Dermis blood vessel endothelial cell (primary cell): ENCODE results near the gene E2F6. TPM values are rescaled to one million over a fixed set of nuclear protein-coding genes. Genes with fewer than 3 reads are reported as not detected.

Experiments
- DNase-seq: peaks from one replicate; pipeline ENCODE4 v3.0.0; 2010
- total RNA-seq: library from RNA; depleted of rRNA; stranded (reverse); fragments of >200 nt; gene quantifications from 2 replicates; pipeline ENCODE4 v1.2.3, GENCODE V29; 2014

The E2F6 gene, protein sequence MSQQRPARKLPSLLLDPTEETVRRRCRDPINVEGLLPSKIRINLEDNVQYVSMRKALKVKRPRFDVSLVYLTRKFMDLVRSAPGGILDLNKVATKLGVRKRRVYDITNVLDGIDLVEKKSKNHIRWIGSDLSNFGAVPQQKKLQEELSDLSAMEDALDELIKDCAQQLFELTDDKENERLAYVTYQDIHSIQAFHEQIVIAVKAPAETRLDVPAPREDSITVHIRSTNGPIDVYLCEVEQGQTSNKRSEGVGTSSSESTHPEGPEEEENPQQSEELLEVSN
- total RNA-seq, result 13.9 and 14.8 TPM in 2 replicates

DNA sequence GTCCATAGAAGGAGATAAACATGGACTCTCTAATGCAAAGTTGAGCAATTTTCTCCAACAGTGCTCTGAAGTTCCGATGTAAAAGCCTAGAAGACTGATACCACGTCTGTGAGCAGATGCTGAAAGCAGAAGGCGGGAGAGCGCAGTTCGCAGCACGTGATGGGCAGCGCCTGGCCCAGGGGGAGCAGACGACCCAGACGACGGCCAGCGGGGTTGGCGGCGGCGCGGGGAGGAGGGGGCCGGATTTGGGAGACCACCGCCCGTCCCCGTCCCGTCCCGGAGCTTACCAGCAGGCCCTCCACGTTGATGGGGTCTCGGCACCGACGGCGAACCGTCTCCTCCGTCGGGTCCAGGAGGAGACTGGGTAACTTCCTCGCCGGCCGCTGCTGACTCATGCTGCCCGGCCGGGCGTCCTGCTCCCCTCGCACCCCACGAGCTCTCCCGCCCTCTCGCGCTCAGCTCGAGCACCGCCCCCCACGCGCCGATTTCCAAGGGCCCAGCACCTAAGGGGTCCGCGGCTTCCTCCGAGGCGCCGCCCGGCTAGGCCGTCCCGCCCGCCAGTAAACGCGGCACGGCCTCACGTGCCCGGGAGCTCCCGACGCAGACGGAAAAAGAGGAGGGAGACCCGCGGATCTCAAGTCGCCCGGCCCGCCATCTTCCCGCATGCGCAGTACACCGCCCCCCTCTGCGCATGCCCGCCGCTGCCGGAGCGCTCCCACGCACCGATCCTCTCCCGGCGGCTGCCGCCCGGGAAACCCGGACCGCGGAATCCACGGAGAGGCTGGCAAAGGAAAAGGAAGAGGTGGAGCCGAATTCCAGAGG, at the start of gene E2F6:
E2F6 (minus strand) TSS at position 677 of the 822 bp plus-strand sequence; CDS start at position 395, 282 bp downstream.
- DNase-seq, result peak; percentile 95

DNA sequence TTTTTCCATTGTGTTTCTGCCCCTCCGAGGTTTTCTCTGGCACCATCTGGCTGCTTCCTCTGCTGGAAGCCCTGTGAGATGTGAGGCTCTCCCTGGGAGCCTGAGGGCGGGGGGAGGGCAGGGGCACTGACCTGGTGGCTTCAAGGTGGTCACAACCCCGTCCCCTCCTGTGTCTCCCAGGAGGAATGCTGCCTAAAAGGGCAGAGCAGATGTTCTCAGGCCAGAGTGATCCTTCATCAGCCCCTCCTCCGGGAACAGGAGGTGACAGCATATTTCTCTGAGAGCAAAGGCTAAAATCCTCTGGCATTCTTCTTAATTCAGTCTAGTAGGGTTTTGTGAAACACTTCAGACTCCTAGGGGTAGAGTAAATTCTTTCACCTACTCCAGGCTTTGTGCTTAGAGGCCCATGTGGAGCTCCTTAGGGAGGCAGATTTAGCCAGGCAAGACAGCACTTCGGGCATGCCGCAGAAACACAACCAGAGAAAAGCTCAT, 49.6 kb upstream of the E2F6 start:
- DNase-seq, result no peak

DNA sequence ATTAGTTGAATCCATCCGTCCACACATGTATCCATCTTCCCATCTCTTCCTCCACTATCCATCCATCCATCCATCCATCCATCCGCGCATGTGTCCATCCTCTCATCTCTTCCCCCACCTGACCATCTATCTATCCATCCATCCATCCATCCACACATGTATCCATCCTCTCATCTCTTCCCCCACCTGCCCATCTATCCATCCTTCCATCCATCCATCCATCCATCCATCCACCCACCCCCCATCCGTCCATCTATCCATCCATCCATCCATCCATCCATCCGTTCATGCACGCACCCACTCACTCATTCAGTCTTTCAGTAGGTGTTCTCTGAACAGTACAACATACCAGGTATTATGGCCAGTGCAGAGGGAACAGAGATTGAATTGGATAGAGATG, 48.9 kb upstream of the E2F6 start:
- no peak for DNase-seq

DNA sequence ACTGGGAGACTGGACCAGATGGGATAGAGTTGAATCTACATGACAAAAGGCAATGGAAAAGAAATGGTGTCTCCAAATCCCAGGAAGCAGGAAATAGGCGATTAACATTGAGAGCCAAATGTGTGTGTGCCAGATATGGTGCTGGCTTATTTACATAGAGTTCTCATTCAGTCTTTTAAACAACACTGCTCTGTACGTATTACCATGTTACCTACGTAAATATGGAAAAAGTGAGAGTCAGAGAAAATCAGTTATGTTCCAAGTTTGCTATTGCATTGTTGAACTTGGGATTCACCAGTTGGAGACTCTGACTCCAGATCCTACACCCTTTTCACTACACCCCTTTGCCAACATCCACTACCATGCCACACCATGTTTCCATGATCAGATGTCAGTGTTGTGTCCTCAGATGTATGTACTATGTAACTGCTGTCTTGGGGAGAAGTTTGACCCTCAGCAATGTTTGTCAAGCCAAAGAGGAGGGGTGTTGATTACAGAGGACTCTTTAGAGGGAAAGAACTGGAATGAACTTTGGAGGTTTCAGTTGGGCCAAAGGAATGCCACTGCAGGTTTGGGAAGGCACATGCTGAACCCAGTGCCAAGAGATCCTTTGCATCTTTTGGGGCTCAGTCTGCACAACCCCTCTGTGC, 48.2 kb upstream of the E2F6 start:
- no peak for DNase-seq

DNA sequence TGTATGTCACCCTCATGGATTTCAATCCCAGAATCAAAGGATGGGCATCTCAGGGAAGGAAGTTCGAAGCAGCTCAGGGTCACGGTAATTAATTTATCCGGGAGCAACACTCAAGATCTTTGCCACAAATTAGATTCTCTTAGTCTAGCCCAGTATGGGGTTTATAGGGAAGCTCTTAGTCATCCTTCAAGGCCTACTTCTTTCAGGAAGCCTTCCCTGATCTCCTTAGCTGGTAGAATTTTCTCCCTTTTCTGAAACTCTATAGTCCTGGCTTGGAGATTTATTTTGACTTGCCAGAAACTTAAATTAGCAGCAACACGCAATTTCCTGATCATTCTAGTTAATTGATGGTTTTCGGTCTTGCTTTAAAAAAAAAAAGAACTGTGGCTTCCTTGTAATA, 47.4 kb upstream of the E2F6 start:
- DNase-seq, result no peak

DNA sequence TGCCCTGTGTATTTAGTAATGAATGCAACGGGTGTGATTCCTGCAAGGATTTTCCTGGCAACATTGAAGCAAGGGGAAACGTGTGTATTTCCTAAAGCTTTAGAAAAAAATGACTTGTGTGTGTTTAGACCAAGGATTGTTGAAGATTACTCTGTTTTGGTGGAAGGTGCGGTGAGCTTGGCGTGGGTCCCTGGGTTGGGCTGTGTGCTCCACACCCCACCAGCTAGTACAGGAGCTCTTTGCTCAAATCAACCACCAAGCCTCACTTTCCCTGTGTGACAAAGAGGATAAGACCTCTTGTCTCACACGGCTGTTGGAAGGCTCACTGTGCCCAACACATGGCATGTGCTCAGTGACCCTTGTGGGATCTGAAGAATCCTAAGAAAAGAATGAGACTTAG, 46.5 kb upstream of the E2F6 start:
- DNase-seq, result no peak

DNA sequence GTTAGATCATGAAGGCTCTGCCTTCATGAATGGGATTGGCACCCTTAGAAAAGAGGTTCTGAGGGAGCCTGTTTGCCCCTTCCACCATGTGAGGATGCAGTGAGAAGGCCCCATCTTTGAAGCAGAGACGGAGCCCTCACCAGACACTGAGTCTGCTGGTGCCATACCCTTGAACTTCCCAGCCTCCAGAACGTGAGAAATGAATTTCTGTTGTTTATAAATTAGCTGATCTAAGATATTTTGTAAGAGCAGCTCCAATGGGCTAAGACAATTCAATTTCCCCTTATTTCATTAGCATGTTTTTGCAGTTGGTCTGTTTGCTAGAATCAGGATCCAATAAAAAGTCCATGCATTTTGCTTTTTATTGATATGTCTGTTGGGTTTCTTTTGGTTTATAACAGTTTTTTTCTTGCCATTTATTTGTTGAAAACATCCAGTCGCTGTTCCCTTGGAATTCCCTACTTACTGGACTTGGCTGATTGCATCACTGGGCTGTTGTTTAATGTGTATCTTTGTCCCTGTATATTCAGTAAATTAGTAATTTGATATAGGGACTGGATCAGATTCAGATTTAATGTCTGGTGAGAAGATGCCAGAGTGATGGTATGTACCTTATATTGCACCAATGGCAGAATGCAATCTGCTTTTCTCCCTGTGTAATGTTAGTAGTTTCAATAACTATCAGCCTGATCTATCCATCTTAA, 43.8 kb upstream of the E2F6 start:
- DNase-seq, result no peak

DNA sequence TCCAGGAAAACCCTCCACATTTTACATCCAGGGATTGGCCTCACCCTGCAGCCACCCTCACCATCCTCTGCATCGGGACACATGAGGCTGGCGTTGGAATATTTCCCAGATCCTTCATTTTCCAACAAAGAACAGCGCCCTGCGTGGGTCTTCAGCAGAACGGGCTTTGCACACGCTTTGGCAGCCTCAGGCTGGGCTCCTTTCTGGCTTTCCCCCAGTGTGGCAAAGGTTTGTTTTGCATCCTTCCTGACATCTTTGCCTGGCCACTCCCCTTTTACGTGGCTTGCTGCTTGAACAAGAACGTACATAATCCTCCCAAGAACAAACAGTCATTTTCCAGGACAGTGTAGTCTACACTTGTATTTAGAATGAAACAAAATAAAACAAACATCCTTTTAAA, 42.3 kb upstream of the E2F6 start:
- no peak for DNase-seq

DNA sequence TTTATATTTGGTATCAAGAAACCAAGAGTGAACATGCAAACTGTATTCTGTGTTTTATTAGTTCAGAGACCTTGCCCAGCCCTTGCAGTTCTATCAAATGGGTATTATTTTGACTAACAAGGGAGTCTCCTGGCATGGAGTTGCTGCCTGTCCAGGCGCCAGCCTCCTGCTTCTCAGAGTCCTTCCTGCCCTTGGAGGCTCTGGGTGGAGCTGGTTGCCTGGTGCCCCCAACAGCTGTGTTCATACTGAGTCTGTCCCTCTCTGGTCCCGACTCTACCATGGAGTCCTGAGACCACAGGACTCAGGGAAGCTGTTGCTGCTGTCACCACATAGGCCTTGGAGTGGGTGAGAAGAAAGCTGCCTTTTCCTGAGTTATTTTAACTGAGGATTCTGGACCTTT, 41.6 kb upstream of the E2F6 start:
- no peak for DNase-seq

DNA sequence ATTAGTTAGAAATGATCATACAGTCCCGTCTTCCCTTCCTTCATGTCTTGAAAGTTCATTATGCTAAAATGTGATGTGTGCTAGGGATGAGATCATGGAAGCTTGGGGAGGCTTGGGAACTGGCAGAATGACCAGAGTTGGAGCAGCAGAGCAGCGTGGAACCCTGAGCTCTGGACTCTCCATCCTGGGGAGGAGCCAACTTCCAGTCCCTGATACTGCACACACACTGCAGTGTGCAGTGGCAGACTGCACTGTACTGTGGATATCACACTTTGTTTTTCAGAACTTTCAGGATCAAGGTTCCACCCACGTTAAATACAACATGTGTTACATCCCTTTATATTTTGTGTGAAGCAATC, 40.6 kb upstream of the E2F6 start:
- DNase-seq, result no peak

DNA sequence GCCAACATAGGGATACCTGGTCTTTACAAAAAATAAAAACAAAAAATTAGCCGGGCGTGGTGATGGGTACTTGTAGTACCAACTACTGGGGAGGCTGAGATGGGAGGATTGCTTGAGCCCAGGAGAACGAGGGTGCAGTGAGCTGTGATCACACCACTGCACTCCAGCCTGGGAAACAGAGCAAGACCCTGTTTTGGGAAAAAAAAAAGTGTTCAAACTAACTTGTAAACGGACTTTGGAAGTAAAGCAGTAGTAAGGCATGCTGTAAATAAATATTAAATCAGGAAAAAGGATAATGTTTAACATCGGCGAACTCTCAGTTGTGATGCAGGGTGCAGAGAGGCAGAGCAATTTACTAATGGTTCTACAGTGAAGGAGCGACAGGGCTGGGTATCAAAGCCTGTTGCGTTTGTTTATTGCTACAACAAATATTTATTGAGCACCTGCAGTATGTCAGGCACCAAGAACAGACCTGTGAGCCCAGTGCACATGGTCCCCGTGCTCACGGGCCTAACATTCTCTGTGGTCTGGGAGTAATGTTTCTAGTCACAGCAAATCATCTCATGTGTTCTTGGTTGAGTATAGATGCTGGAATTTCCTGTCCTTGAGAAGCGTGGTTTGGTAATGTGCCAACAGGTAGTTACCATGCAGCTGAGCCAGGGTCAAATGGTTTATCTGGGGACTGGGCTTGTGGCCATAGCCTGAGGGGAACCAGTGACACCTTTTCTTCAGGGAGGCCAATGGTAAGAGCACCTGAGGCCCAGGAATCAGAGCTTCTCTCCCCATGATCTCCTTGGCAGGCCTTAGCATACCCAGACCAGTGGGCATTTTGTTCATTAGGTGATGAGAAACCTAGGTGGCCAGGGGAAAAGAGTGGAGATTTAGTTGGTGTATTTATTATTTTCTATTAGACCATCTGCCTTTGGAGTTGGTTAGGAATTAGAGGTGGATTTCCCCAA, 40.0 kb upstream of the E2F6 start:
- DNase-seq, result peak; percentile 4

DNA sequence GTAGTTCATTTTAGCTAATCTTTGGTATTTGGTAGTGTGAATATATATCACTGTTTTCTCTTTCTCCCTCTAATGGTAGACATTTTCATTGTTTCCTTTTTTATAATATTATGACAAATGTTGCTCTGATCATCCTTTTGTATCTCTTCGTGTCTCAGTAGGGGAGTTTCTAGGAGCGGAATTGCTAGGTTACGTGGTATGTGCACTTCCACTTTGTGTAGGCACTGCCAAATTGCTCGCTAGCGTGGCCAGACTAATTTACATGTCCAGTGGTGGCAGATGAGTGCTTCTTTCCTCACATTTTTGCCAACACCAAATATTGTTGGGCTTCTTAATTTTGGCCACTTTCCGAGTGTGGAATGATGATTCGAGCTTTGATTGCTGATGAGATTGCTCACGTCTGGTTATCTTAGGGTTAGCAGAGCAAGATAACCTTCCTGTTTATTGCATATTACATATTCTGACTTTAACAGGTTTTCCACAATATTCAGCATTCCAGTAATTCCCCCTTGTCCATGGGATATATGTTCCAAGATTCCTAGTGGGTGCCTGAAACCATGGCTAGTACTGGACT, 37.5 kb upstream of the E2F6 start:
- no peak for DNase-seq

DNA sequence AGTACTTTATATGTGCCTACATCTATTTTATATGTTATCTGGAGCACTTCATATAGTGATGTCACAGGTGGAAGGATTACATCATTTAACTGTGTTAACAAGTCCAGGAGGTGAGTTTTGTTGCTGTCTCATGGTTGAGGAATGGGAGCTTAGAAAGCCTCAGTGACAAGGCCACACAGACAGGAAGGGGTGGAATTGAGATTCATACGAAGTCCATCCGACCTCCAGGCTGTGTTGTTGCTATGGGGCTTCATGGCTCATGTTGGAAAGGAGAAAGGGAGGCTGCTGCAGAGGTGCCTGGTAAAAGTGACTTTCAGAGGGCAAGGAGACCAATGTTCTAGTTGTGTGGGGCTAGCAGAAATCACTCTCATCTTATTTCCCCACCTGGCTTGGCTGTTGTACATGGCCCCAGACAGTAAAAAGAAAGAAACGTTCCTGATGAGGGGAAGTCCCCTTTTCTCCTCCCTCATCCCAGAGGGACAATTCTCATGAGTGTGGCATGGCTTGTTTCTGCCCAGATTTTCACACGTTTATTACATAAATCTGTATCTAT, 36.9 kb upstream of the E2F6 start:
- no peak for DNase-seq

DNA sequence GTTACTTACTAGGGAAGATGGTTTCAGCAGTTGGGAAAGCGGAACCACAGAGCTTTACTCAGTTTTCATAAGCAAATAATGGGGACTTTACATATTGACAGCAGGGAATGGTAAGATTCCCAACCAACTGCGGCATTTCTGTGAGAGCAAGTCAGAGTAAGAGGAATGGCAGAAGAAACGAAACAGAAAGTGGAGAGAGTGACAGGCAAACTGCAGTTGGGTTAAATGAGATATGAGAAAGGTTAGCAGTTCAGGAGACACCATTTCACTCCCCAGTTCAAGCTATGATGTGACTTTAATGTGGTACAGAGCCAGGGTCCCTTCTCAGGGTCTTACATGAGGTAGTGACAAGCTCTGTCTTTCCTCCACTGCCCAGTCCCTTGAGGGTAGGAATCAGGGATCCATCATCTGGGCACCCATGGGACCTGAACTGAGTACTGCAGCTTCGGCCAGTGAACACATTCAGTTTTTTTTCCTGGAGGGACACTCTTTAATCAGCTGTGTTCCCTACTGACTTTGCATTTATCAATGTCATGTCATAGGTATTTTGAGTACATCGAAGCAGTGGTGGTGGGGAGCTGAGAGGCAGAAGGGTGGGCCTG, 34.8 kb upstream of the E2F6 start:
- DNase-seq, result no peak

DNA sequence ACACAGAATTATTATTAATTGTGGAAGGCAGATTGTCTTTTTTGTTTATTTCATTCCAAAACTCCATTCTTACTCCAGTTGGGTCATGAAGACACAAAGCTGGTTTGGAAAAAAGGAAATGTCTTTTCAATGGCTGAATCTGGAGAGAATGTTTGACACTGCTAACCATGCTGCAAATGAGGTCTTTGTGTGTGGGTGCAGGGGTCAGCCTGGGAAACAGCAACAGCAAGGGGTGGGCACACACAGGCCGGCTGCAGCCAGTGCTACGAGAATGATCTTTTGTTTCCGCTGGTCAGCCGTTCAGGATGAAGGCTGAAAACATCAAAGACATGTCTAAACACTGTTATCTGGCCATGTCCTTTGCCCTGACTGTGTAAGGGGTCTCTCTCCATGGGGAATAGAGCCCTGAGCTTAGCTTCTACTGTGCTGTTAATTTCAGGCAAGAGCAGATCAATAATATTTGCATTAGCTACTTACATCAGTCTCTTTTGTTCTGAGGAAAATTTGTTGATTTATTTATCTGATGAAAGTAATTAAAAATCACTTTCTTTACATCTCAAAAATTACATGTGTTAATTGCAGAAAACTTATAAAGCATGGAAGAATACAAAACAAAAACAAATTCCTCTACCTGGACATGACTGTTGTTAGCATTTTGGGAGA, 33.3 kb upstream of the E2F6 start:
- DNase-seq, result no peak

DNA sequence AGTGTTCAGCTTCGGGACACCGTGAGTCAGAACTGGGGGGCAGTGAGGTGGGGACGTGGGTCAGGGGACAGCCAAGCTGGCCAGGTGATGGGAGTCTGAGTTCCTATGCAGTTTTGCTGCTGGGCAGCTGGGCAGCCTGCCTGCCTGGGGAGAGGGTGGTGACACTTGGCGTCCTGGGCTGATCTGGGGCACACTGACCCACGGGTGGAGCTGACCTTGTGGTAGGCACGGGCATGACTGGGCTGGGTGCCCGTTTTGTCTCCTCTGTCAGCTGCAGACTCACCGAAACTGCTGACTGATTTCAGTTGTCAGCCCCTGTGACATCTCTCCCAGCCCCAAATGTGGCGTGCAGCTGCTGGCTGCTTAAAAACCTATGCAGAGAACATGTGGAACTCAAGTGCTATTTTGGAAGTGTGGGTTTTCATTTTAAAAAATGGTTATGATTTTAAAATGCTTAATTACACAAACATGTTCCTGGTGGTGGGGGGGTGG, 32.6 kb upstream of the E2F6 start:
- DNase-seq, result no peak

DNA sequence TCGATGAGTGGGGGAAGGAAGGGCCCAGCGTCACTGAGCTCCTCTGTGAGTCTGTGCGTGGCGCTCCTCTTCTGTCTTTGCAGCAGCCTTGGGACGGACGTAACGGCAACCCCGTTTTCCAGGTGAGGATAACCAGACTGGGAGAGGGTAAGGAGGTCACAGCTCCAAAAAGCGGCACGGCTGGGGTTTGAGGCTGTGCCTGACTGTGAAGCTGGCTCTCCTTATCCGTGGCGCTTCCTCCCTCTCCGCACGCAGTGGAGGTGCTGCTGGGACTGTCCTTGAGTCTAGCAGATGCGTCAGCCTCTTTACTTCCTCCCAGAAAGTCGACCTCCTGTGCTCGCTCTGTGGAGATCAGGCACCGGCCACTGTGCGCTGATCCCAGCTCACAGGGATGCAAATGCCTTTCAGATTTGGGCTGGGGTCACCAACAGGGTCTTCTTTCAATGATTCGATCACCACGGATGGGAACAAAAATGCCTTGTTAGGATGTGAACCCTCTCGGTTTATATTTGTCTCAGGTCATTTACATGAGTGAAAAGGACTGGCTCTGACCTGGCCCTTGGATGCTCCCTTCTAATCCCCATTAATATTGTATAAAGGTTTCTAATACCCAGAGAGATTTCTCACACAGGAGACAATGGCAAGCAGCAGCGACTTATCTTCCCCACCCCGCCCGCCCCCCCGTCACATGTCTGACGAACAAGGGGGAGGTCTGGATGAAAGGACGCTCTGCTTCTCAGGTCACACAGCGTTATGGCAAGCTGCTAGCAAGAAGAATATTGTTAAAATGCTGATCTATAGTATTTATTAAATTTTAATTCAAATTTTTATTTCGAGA, 30.1 kb upstream of the E2F6 start:
- DNase-seq, result no peak

DNA sequence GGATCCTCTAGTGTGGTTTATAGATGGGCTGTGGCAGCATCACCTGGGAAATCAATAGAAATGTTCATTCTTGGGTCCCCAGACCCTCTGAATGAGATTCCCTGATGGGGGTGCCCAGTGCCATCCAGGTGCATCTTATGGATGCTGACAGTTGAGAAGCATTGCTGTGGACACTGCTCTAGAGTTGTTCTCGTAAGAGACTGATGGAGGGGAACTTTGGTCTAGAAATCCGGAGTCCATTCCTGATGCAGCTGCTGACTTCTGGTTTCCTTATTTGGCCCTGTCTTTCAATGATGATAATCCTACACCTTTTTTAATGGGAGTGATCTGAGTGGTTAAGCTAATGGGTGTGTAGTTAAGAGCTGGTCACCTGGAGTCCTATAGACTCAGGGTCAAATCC, 28.3 kb upstream of the E2F6 start:
- no peak for DNase-seq

DNA sequence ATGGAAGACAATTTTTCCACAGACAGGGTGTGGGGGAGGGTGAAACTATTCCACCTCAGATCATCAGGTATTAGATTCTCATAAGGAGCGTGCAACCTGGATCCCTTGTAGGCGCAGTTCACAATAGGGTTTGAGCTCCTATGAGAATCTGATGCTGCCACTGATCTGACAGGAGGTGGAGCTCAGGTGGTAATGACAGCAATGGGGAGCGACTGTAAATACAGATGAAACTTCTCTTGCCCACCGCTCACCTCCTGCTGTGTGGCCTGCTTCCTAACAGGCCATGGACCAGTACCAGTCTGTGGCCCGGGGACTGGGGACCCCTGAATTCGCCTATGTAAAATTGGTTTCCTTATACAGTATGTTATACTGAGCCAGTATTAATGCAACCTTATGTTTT, 27.3 kb upstream of the E2F6 start:
- no peak for DNase-seq
